H1 (cell line): ENCODE results near the gene ADIPOQ. TPM values are rescaled to one million over a fixed set of nuclear protein-coding genes. Genes with fewer than 3 reads are reported as not detected.

Source experiments
- ATF3 ChIP-seq: IDR thresholded peaks from 2 replicates; pipeline ENCODE4 v1.6.1; 2011; ENCODE audit warnings: low read depth, mild to moderate bottlenecking, low read length; ENCODE audit not compliant: insufficient read depth
- CTCF ChIP-seq, 3 experiments: IDR thresholded peaks; 1 replicate in 2 of 3; 2 replicates in 1 of 3; pipeline versions ENCODE4 v1.5.1 to v1.6.1; 2011; ENCODE audit warnings: low read length in 3 of 3, mild to moderate bottlenecking in 3 of 3, inconsistent platforms in 2 of 3, low read depth in 1 of 3, moderate library complexity in 1 of 3; ENCODE audit not compliant: insufficient read depth in 1 of 3; ENCODE audit errors: control extremely low read depth in 1 of 3
- SAP30 ChIP-seq: fragments of 300-600 bp; sonication (generic); IDR thresholded peaks from 2 replicates; pipeline ENCODE4 v1.7.1; 2012; ENCODE audit warnings: low read length, moderate library complexity, mild to moderate bottlenecking, inconsistent platforms; ENCODE audit not compliant: insufficient read depth, insufficient replicate concordance
- TAF1 ChIP-seq: IDR thresholded peaks from 2 replicates; pipeline ENCODE4 v1.6.1; 2011; ENCODE audit warnings: mild to moderate bottlenecking, low read depth, low read length
- polyA plus RNA-seq, 7 experiments: library from polyadenylated mRNA; depleted of rRNA in 3 of 7; stranded (reverse) in 5 of 7; unstranded in 2 of 7; fragments of >200 nt in 5 of 7; fragments of 200-250 nt in 2 of 7; gene quantifications; 1 replicate in 5 of 7; 2 replicates in 1 of 7; 4 replicates in 1 of 7; pipeline versions ENCODE4 v1.2.1 to v1.2.3, GENCODE V29; 2011 to 2013; ENCODE audit warnings: missing spikeins in 2 of 7, mixed read lengths in 2 of 7
- total RNA-seq: library from RNA; stranded (reverse); fragmentation: NEBNext Ultra II Directional; extraction: Animal tissue kit (Norgen Biotek cat#: 25700); gene quantifications from 2 replicates; pipeline ENCODE4 v1.2.1, GENCODE V29; 2021

Gene ADIPOQ
- total and polyA plus RNA-seq, 2 of the 8 experiments (the other 6 are each of a cell fraction or from before 2014, with no cell fraction given) = not detected

GRCh38 chr3:186825872-186826409, 16.6 kb upstream of the ADIPOQ start (continued):
- TF ChIP-seq SAP30 = no peak
- TF ChIP-seq ATF3 = no peak
- no peak for TF ChIP-seq TAF1
- no peak for TF ChIP-seq CTCF (IDR thresholded peaks at IDR 0.05; ENCODE audit: control extremely low read depth in 1 of 3, insufficient read depth in 1 of 3, low read depth in 1 of 3, low read length in 3 of 3)
